HT1080 (cell line): ENCODE measurements around the gene CACNA1I. TPM values are rescaled to one million over a fixed set of nuclear protein-coding genes. Genes with fewer than 3 reads are reported as not detected.

Experiments
- DNase-seq: peaks from one replicate; pipeline ENCODE4 v3.0.0-alpha.2; 2015; ENCODE audit warnings: low read depth
- total RNA-seq: library from RNA; depleted of rRNA; stranded (reverse); fragments of >200 nt; shearing (Covaris generic); gene quantifications from 2 replicates; pipeline ENCODE4 v1.2.3, GENCODE V29; 2014

The CACNA1I gene
- total RNA-seq, 1 experiment from 2014 or later = not detected

DNA sequence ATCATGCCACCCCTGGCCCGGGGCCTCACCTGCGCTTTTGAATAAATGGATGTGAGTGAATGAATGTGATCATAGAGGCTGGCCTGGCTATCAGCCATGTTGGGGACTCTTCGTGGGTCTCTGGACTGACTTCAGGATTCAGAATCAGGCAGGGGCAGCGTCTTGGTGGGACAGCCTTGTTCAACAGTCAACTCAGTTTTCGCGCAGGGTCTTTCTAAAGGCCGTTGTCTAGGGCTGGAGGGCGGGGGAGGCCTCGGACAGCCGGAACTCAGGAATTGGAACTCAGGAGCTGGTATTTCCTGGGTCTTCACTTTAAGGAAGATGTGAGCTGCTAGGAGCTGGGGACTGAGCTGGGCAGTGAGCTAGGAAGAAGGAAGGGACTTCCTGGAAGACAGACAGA, 146.0 kb downstream of the CACNA1I start:
- DNase-seq = no peak

- DNase-seq = no peak
Measured at GRCh38 chr22:39717099-39717498, 146.5 kb downstream of the CACNA1I start.

DNA sequence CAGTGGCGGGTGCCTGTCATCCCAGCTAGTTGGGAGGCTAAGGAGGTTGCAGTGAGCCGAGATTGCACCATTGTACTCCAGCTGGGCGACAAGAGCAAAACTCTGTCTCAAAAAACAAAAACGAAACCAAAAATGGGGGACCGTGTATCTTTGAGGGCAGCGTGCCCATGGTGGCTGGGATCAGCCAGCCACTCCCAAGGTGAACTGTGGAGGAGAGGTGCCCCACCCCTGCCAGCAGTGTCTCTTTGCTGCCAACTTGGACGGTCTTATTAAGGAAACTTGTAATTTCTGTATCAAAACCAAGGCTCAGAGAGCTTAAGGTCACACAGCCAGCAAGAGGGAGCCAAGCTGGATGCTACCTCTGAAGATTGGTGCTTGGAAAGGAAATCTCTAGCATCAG, 147.7 kb downstream of the CACNA1I start:
- no peak for DNase-seq

- DNase-seq = no peak
Measured at GRCh38 chr22:39718921-39719475, 148.4 kb downstream of the CACNA1I start.

- DNase-seq = no peak
Measured at GRCh38 chr22:39719559-39720450, 149.3 kb downstream of the CACNA1I start.

DNA sequence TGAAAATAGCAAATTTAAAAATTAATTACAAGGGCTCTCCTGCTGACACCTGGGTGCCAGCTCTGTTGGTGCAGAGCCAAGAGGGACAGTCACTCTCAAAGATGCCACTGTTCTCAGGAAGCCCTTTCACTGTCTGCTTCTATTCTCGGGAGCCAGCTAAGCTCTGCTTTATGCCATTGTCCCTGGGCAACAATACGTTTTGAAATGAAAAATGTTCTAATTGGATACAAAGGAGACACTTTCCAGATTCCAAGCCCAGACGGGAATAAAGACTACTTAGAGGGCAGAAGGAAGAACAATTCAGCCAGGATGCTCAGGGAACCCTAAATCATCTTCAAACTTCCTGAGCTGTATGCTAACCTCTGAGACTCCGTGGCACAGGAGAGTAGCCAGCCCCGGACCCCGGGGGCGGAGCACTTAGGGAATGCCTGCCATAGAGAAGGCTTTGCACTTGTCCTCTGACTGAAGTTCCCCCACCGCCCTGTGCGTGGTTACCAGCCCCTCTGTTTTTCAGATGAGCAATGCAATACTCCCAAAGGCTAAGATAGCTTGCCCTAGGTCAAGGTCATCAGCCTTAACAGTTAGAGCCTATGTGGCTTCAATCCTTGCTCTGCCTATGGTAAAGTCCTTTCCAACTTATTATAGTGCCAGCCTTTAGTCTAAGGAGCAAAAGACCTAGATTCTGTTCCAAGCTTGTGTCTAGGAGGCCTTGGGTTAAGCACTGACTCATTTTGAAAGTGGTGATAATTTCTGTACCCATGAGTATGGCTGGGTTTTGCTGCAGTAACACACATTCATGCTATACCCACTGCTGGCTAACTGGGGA, 150.9 kb downstream of the CACNA1I start:
- DNase-seq = no peak

DNA sequence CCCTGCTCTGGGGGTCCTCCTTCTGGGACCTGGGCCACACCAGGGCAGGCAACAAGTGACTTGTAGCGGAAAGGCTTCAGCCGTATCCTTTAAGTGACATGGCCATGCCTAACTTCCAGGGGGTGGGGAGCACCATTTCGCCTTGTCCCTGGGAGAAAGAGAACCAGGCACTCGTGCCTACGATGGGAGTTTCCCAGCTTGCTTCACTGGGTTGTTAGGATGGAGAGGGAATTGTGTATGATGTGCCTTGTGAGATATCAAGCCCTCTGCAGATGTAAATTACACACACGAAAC, 151.4 kb downstream of the CACNA1I start:
- no peak for DNase-seq

DNA sequence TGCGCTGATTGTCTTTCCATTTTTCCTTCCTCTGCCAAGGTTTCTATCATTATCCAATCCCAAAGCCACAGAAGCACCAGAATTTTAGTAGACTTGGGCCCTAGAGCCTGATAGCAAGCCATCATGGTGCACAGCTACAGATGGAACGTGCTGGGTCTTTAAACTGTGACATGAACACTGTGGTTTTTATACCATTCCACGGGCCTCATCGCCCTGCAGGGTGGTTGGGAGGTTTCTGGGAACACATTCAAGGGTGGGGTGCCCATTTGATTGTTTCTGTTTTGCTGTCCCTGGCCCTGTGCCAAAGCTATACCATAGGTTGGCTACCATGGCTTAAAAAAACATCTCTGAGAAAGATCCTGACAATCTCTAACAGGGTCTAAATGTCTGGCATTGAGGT, 151.9 kb downstream of the CACNA1I start:
- no peak for DNase-seq

- no peak for DNase-seq
Measured at GRCh38 chr22:39723463-39723862, 152.9 kb downstream of the CACNA1I start.

DNA sequence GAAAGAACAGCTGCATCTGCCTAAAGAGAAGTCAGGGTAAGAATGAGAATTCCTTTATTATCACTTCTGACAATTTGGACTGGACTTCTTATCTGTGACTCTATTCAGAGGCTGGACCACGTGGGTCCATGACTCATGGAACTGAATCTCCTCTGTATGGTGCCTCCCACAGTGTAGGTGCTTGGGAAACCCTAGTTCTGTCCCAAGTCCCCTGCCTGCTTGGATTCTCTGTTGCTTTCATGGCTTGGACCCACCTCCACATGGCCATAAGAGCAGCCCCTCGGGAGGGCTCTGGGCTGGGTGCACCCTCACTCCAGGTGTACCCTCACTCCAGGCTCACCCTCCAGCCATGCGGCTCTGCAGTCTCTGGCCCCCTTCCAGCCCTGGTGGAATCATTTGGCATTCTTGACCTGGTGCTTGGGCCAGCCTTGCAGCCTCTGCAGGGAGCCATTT, 153.4 kb downstream of the CACNA1I start:
- peak; percentile 23 for DNase-seq

DNA sequence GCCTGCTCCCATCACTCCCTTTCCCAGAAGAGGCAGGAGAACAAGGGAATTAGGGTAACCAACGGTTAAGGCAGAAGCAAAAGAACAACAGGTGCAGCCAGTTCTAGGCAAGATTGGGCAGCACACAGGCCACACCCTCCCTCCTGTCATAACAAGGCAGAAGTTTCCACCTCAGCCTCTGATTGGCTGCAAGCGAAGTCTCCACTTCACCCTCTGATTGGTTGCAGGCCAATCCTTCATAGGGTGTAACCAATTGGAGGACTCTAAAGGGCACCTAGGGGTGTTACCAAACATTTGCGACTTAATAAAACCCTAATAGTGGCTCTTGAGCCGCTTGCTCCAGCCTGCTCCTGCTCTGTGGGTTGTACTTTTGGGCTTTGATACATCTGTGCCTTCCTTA, 153.8 kb downstream of the CACNA1I start:
- no peak for DNase-seq

DNA sequence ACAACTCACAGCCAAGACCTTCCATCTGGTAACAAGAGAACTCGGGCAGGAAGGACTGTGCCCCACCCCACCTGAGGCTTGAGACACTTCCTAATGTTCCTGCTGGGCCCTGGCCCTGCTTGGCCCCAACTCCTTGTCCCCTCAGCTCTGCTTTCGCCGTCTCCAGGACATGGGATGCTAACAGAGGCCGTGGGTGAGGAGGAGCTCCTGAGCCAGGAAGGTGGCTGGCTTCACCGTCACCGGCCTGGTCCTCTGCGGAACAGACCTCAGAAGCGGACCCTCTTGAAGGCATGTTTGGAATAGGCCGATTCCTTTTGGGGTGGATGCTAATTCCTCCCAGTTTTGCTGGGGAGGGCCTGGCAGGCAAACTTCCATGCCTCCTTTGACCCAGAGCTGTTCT, 154.3 kb downstream of the CACNA1I start:
- DNase-seq = no peak

- no peak for DNase-seq
Measured at GRCh38 chr22:39725351-39726035, 154.9 kb downstream of the CACNA1I start.

DNA sequence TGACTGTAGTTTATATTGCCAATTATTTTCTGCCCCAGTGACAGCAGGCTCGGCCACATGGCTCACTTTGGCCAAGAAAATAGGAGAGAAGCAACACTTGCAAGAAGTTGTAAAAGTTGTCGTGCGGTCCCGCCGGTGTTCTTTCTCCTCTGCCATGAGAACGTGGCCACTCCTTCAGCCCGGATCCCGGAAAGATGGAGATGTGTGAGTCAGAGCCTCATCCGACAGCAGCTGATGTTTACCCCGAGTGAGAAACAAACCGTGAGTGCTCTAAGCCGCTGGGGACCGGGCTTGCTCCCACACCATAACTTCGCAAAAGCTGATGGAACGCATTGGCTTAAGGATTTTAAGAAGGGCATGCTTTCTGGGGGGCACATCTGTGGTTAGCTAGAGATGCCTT, 157.0 kb downstream of the CACNA1I start:
- DNase-seq = peak; percentile 25

GRCh38 chr22:39728236-39728860, 157.8 kb downstream of the CACNA1I start:
- DNase-seq = no peak

DNA sequence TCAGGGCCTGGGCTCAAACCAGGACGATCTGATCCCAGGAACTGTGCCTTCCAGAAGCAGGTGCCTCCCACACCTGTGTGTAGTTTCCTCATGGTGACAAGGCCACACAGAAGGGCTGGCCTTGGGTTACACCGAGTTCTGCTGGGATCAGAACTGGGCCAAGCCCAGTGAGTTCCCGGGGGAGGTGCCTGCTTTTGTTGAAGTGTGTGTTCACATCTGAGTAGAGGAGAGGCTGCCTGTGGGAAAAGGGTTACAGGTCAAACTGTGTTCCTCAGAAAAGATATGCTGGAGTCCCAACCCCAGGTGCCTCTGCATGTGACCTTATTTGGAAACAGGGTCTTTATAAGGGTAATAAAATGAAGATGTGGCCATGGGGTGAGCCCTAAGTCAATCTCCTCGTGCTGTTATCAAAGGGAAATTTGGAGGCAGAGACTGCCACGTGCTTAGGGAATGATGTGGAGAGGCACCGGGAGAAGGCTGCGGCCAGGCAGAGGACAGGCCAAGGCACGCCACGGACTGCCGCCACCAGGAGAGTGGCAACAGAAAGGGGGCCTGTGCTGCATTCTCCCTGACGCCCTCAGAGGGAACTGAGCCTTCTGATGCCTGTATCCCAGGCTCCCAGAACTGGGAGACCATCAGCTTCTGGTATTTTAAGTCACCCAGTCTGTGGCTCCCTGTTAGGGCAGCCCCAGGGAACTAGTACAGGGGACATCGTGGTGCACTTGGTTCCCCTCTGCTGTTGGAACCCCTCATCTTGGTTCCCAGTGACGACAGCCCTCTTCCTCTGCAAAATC, 158.8 kb downstream of the CACNA1I start:
- no peak for DNase-seq

- DNase-seq = no peak
Measured at GRCh38 chr22:39731481-39731880, 160.9 kb downstream of the CACNA1I start.

- DNase-seq = no peak
Measured at GRCh38 chr22:39731881-39732555, 161.5 kb downstream of the CACNA1I start.

GRCh38 chr22:39732625-39733024, 162.1 kb downstream of the CACNA1I start:
- no peak for DNase-seq

- no peak for DNase-seq
Measured at GRCh38 chr22:39733191-39733590, 162.6 kb downstream of the CACNA1I start.
